Kidney epithelial cell (primary cell): ENCODE data around the gene ACBD5. TPM values are rescaled to one million over a fixed set of nuclear protein-coding genes. Genes with fewer than 3 reads are reported as not detected.

ENCODE experiments used
- DNase-seq: peaks from one replicate; pipeline ENCODE4 v3.0.0-alpha.2; 2010; ENCODE audit warnings: low read depth
- H3K27me3 ChIP-seq: 2 replicates; pipeline ENCODE4 v1.6.0; 2011; ENCODE audit warnings: low read length; ENCODE audit not compliant: control insufficient read depth, insufficient read depth
- H3K36me3 ChIP-seq: 2 replicates; pipeline ENCODE4 v1.5.1; 2011; ENCODE audit warnings: low read length; ENCODE audit not compliant: control insufficient read depth, insufficient read depth
- H3K4me3 ChIP-seq: 2 replicates; pipeline ENCODE4 v1.5.1; 2011; ENCODE audit warnings: low read depth, mild to moderate bottlenecking, control low read depth, low read length
- CTCF ChIP-seq: IDR thresholded peaks from 2 replicates; pipeline ENCODE4 v1.5.1; 2011; ENCODE audit warnings: mild to moderate bottlenecking, moderate library complexity, low read length, control low read depth, inconsistent platforms; ENCODE audit not compliant: insufficient read depth, poor library complexity, severe bottlenecking
- total RNA-seq: library from RNA; depleted of rRNA; stranded (reverse); fragments of >200 nt; gene quantifications from 2 replicates; pipeline ENCODE4 v1.2.3, GENCODE V29; 2015

Gene ACBD5
- total RNA-seq, 1 donor from 2014 or later, result 27.9 TPM

- Histone ChIP-seq H3K36me3 (no peaks in the 10 kb centered on the region), H3K27me3 (no peaks in the 10 kb centered on the region), H3K4me3 (no peak overlapping the region)
- DNase-seq, result no peak
- no peak for TF ChIP-seq CTCF
Measured at GRCh38 chr10:27247441-27247840, 6.8 kb upstream of the ACBD5 start.

GRCh38 chr10:27247006-27247405 is 6.4 kb upstream of the ACBD5 start:
- H3K27me3 ChIP-seq, result no peaks in the 10 kb centered on the region
- no peaks in the 10 kb centered on the region for H3K36me3 ChIP-seq
- no peak for TF ChIP-seq CTCF
- H3K4me3 ChIP-seq, result no peak overlapping the region
- DNase-seq, result no peak

DNA sequence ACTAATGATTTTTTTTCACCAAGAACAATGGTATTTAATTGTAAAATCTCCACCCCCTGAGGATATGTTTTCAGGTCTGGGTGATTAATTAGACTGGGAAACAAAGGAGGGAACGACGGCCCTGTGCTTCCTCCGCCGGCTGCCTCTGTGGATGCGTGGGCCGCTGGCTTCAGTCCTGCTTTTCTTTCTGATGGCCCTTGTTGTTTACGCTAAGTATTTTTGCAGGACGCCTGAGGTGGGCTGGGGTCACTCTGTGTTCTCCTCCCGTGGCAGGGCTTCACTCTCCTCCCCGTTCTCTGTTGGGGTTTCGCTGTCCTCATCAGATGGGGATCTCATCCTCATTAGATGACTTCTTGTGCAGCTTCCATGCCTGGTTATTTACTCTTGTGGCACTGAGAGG is 5.2 kb upstream of the ACBD5 start:
- H3K36me3 ChIP-seq, result no peaks in the 10 kb centered on the region
- no peaks in the 10 kb centered on the region for H3K27me3 ChIP-seq
- H3K4me3 ChIP-seq, result no peak overlapping the region
- no peak for TF ChIP-seq CTCF
- no peak for DNase-seq

DNA sequence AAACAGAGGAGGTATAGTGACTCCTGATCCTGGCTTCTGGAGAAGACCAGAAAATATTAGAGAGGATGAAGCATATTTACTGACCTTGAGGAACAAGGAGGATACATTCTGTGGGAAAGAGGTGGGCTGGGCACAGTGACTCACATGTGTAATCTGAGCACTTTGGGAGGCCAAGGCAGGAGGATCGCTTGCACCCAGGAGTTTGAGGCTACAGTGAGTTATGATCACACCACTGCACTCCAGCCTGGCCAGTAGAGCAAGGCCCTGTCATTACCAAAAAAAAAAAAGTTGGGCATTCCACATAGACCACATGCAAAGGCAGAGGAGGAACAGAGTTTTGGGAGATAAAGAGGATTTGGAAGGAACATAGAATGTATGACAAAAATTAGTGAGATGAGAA is 4.4 kb upstream of the ACBD5 start:
- no peaks in the 10 kb centered on the region for H3K36me3 ChIP-seq
- no peak for TF ChIP-seq CTCF
- DNase-seq, result no peak
- no peaks in the 10 kb centered on the region for H3K27me3 ChIP-seq
- H3K4me3 ChIP-seq, result no peak overlapping the region

DNA sequence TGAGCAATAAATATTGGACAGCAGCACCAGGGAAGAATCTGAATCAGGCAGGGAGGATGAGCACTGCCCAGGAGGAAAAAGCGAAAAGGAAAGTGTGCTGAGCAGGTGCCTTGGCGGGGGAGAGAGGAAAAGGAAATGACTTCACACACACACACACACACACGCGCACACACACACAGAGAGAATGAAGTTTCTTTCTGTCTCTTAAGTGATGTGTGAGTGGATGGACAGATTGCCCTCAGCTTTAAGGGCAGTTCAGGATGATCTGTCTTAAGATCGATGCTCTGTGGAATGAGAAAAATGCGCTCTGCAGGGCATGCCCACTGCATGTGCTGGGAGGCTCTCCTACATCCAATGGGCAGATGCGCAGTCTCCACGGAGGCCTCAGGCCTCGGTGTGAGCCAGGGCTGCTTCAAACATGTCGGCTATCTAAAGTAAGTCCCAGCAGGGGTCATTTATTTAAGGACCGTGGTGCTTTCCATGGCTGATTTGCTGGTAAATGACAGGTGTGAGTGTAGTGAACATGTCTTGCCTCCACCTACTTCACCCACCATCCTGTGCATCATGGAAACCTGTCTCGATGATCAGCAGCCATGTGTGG is 2.5 kb upstream of the ACBD5 start:
- H3K27me3 ChIP-seq, result no peaks in the 10 kb centered on the region
- peak; percentile 38 for DNase-seq
- H3K4me3 ChIP-seq, result peak overlapping the region; percentile 73
- H3K36me3 ChIP-seq, result no peaks in the 10 kb centered on the region
- no peak for TF ChIP-seq CTCF

DNA sequence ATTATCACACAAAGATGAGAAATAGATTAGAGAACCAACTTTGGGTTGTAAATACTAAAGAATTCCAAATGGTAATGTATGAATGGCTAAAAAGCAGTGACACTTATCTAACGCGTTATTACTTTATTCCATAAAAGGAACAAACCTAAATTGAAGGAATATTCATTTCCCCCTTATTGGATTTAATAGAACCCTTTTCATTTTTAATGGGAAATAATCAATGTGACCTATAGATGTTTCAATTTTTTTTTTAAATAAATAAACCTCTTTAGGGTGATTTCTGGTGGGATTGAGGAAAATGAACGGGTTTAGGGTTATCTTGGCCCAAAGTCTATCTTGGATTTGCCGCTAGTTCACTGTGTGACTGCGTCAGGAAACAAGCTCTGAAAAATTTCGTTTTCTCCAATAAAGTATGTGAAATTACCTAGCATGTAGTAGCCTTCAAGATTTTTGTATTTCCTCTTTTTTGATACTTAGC is 1.9 kb upstream of the ACBD5 start:
- DNase-seq, result no peak
- Histone ChIP-seq H3K36me3 (no peaks in the 10 kb centered on the region), H3K4me3 (peak overlapping the region; percentile 73), H3K27me3 (no peaks in the 10 kb centered on the region)
- TF ChIP-seq CTCF, result no peak
